ENCODE results near the gene ZDHHC23.

Gene ZDHHC23

DNA sequence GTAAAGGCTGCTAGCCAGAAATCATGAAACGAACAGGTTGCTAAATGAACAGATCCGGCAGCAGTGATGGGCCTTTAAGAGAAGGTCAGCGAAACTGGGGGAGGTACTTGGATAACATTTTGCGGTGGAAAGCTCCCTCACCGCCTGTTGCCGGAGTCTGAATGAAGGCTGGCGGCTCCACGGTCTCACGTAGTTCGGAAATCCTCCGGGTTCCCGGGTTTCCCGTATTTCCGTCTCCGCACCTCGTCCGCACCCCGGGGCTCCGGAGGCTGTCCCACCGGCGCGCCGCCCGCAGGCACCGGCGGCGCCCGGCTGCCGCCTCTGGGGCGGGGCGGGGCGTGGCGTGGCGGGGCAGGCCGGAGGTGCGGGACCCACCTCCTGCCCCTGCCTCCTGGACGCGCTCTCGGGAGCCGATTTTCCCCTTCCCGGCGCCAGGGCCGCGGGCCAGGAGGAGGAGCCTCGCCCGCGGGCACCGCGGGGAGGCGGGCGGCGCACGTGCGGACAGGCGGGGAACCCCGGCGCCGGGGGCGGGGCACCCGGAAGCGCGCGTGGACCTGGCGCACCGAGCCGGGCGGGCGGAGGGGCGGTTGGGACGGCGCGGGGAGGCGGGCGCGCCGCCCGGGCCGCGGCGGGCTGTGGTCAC lies at the start of gene ZDHHC23:
ZDHHC23 (plus strand) TSS at position 642 of the 643 bp plus-strand sequence. CDS start 790 bp downstream, outside the sequence.
- peak; percentile 83 for DNase-seq (ENCODE audit: low spot score)

DNA sequence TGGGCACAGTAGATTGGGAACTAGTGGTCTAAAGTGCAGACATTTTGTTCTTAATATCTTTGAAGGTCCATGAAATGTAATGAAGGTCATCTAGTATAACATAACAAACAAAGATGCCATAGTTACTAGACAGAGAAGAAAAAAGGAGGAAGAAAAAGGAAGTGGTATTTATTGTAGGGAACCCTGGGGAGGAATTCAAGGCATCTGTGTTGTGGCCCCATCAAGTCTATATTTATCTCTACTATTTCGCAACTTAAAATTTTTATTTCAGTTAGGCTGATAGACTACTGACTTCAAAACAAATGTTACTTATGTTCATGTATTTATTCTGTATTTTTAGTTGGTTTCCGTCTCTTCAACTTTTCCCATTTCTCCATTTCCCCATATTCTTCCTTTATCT lies 48.9 kb upstream of the ZDHHC23 start:
- DNase-seq (ENCODE audit: low spot score), result no peak

- no peak for DNase-seq (ENCODE audit: low spot score)
Observed at GRCh38 chr3:113906568-113907140, 41.2 kb upstream of the ZDHHC23 start.

DNA sequence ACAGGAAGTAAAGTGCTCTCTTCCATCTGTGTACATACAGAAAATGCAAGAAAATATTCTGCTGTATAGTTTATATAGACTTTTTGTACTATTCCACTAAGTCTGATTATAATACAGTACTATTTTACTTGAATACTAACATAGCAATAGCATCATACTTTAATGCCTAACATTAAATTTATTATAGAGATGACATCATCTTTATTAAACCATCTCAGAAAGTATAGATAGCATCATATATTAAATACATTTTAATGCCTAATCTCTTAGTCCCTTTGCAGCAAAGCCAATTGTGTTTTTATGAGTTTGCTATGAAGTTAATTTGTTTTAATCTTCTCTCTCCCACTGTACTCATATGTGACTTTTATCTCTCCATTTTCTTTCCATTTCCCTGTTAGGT lies 39.7 kb upstream of the ZDHHC23 start:
- DNase-seq (ENCODE audit: low spot score), result no peak

DNA sequence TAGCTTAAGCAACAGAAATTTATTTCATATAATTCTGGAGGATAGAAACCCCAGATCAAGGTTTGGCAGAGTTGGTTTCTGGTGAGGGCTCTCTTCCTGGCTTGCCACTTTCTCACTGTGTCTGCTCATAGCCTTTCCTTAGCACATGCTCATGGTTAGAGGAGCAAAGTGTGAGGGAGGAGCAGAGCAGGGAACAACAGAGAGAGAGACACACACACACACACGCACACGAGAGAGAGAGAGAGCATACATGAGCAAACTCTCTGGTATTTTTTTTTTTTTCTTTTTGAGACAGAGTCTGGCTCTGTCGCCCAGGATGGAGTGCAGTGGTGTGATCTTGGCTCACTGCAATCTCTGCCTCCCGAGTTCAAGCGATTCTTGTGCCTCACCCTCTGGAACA lies 36.8 kb upstream of the ZDHHC23 start:
- DNase-seq (ENCODE audit: low spot score), result no peak

- peak; percentile 90 for DNase-seq (ENCODE audit: low spot score)
Observed at GRCh38 chr3:113912552-113913236, 35.1 kb upstream of the ZDHHC23 start.

DNA sequence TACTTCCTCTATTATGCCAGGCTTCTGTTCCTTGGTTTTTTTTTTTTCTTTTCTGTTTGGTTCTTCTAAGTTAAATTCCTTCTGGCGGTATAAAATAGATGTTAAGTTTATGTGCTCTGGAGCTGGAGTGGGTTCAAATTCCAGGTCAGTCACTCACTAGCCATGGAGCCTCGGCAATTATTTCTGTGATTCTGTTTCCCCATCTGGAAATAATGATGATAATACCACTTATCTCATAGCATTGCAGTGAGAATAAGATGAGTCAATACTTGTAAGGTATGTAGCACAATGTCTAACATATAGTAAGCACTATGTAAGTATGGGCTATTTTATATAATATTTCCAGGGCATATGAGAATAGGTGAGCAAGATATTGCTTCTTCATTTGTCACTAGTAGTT lies 33.2 kb upstream of the ZDHHC23 start:
- DNase-seq (ENCODE audit: low spot score), result no peak

- DNase-seq (ENCODE audit: low spot score), result no peak
Observed at GRCh38 chr3:113927556-113927955, 20.3 kb upstream of the ZDHHC23 start.

GRCh38 chr3:113946831-113947230 lies 982 bp upstream of the ZDHHC23 start:
- no peak for DNase-seq (ENCODE audit: low spot score)

GRCh38 chr3:113948015-113948917 lies 453 bp downstream of the ZDHHC23 start:
- DNase-seq (ENCODE audit: low spot score), result peak; percentile 69

GRCh38 chr3:113952921-113953320 lies 5.1 kb downstream of the ZDHHC23 start:
- DNase-seq (ENCODE audit: low spot score), result no peak

DNA sequence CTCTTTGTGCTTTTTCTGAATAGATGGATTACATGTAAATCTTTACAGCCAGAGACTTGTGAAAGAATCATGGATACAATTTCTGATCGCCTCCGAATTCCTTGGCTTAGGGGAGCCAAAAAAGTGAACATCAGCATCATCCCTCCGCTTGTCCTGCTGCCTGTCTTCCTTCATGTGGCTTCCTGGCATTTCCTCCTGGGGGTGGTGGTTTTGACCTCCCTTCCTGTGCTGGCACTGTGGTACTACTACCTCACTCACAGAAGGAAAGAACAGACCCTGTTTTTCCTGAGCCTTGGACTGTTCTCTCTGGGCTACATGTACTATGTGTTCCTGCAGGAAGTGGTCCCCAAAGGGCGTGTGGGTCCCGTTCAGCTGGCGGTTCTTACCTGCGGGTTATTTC lies 5.9 kb downstream of the ZDHHC23 start:
- no peak for DNase-seq (ENCODE audit: low spot score)

- DNase-seq (ENCODE audit: low spot score), result no peak
Observed at GRCh38 chr3:113954091-113954685, 6.4 kb downstream of the ZDHHC23 start.

DNA sequence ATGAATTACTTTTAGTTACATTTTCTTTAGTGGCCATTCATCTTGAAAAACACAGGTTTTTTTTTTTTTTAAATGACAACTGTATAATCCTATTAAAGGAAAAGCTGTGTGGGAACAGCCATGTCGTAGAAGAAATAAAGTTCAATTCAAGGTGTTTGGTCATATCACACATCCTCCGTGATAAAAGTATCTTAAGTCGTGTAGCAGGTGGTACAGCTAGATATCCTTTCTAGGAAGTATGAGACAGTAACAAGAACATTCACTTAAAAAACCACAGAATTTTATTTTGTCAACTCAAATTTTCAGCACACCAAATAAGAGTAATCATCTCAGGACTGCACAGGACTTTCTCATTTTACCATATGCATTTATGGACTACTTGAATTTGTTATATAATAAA lies 16.1 kb downstream of the ZDHHC23 start:
- DNase-seq (ENCODE audit: low spot score), result no peak

GRCh38 chr3:113966172-113966571 lies 18.4 kb downstream of the ZDHHC23 start:
- DNase-seq (ENCODE audit: low spot score), result no peak

GRCh38 chr3:113968986-113969385 lies 21.2 kb downstream of the ZDHHC23 start:
- DNase-seq (ENCODE audit: low spot score), result no peak

DNA sequence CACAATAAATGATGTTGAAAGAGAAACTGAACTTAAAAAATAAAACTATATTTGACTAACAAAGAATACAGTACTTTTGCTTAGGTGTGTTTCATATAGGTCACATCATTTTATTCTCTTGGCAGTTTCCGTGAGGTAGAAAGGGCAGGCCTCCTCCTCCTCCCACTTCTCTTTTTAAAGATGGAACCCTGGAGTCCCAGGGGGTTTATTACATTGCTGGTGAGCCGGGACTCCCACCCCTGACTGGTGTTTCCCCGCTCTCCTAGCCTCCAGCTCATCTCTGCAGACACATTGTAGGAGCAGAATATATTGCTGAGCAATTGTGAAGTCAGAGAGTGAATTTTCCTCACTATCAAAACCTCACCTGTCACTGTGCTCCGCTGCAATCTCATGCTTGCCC lies 30.0 kb downstream of the ZDHHC23 start:
- no peak for DNase-seq (ENCODE audit: low spot score)

GRCh38 chr3:113979916-113980315 lies 32.1 kb downstream of the ZDHHC23 start:
- DNase-seq (ENCODE audit: low spot score), result no peak

DNA sequence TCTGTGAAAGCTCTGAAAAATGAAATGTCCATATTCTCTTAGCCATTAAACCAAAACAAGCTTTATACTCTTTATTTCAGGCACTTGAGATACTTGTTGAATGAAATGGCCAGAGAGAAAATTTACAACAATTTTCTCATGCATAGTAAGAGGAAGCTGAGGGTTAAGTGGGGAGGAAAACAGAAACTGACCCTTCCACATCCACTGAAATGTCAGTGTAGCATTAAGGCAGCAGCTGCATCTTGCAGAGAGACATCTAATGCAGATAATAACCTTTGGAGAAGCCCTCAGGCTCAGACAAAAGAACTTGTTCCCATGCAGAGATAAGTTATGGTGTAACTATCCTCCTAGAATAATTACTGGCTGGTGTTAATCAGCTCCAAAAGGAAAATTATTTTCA lies 34.0 kb downstream of the ZDHHC23 start:
- no peak for DNase-seq (ENCODE audit: low spot score)

GRCh38 chr3:113983544-113983943 lies 35.7 kb downstream of the ZDHHC23 start:
- no peak for DNase-seq (ENCODE audit: low spot score)

DNA sequence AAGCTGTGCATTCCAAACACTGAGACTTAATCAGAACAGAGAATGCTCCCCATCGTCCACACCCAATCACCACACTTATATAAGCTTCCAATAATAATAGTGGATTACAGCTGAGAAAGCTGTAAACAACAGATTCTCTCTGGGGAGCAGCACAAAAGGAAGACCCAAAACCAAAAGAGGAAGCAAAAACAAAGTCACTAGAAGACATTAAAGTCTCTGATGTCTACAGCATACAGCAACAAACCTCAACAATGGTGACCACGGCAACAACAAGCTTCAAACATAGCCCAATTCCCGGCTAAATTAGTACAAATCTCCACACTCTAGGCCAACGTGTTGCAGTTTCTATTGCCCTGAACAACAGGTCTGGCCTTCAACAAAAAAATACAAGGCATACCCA lies 37.7 kb downstream of the ZDHHC23 start:
- DNase-seq (ENCODE audit: low spot score), result no peak

DNA sequence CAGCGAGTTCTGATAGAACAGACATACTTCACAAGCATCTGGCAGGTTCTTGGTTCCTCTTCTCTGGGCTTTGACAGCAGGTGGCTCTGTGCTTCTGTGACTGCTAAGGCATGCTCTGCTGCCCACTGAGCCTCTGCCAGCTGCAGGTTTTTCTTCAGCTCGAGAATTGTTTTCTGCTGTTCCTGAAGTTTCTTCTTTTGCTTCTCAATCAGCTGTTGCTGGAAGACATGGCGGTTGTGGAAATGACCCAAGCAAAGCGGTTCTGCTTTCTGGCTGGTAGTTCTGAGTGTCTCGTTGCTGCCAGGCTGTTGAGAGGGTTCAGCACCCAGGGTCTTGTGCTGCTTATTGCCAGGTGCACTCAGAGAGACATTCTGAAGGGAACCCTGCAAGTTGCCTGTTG lies 57.7 kb downstream of the ZDHHC23 start:
- no peak for DNase-seq (ENCODE audit: low spot score)

Measured in SW480 (cell line).